OCI-LY3 (cell line): ENCODE measurements around the gene AKR7A2.

Source experiments
- H2AFZ ChIP-seq: fragments of 200-600, 300-600 bp; shearing (Covaris generic); 2 replicates; pipeline ENCODE4 v1.6.0; 2014; ENCODE audit warnings: antibody characterized with exemption, low read depth, low read length
- H3K27ac ChIP-seq: fragments of 200-600, 300-600 bp; sonication (generic); 2 replicates; pipeline ENCODE4 v1.5.1; 2014; ENCODE audit warnings: mild to moderate bottlenecking, low read length, moderate library complexity, mixed read lengths
- H3K27me3 ChIP-seq: fragments of 200-600, 300-600 bp; sonication (generic); 2 replicates; pipeline ENCODE4 v1.6.1; 2014; ENCODE audit warnings: low read depth, low read length, mixed read lengths
- H3K36me3 ChIP-seq: fragments of 200-600, 300-600 bp; sonication (generic); replicated peaks from 2 replicates; pipeline ENCODE3; 2014; ENCODE audit warnings: low read depth, low read length, mixed read lengths
- H3K4me1 ChIP-seq: fragments of 300-600, 200-600 bp; sonication (generic); 2 replicates; pipeline ENCODE4 v1.6.1; 2014; ENCODE audit warnings: low read length, mixed read lengths
- H3K4me2 ChIP-seq: fragments of 200-600, 300-600 bp; sonication (generic); 2 replicates; pipeline ENCODE4 v1.6.1; 2014; ENCODE audit warnings: low read length, mixed read lengths
- H3K4me3 ChIP-seq: fragments of 300-600, 200-600 bp; sonication (generic); 2 replicates; pipeline ENCODE4 v1.5.1; 2014; ENCODE audit warnings: antibody characterized with exemption, mild to moderate bottlenecking, low read length, moderate library complexity
- H3K79me2 ChIP-seq: fragments of 300-600, 200-600 bp; shearing (Covaris generic); 2 replicates; pipeline ENCODE4 v1.6.1; 2014; ENCODE audit warnings: mild to moderate bottlenecking, low read length, mixed read lengths
- H3K9ac ChIP-seq: fragments of 300-600, 200-600 bp; shearing (Covaris generic); 2 replicates; pipeline ENCODE4 v1.6.0; 2014; ENCODE audit warnings: mild to moderate bottlenecking, low read length, moderate library complexity
- H3K9me3 ChIP-seq: fragments of 200-600, 300-600 bp; shearing (Covaris generic); 2 replicates; pipeline ENCODE4 v1.6.1; 2014; ENCODE audit warnings: low read length, mixed read lengths; ENCODE audit not compliant: insufficient read depth
- H4K20me1 ChIP-seq: fragments of 200-600, 300-600 bp; sonication (generic); 2 replicates; pipeline ENCODE4 v1.6.1; 2016; ENCODE audit warnings: low read length, mixed read lengths; ENCODE audit not compliant: insufficient read depth
- EZH2phosphoT487 ChIP-seq: fragments of 200-600 bp; shearing (Covaris generic); IDR thresholded peaks from 2 replicates; pipeline ENCODE4 v1.6.1; 2018; ENCODE audit warnings: antibody characterized with exemption, mixed run types, low read depth
- TF ChIP-seq, protein P1 (sequence below): fragments of 200-600, 300-600 bp; sonication (generic); IDR thresholded peaks from 2 replicates; pipeline ENCODE4 v1.5.1; 2014; ENCODE audit warnings: antibody characterized with exemption, low read length, low read depth

The AKR7A2 gene

DNA sequence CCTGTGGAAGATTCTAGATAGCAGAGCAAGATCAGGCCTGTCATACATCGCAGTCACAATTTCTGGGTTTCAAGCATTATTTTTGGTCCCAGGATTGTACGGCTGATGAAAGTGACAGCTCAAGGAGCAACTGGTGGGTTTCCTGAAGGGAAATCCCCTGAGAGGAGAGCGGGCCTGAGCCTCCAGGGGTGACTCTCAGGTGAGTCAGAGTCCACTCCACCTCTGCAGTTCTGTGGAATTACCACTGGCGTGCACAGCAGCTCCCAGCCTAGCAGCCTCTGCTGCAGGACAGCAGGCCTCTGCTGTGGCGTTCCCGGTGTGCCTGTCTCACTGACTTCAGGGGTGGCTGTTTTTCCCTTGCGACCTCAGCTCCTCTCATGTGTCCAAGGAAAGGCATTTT lies 24.6 kb upstream of the AKR7A2 start:
- Histone ChIP-seq H3K9me3 (no peaks in the 10 kb centered on the region), H3K27ac (no peak overlapping the region), H3K4me3 (no peak overlapping the region), H3K4me1 (no peaks in the 10 kb centered on the region), H3K4me2 (no peak overlapping the region), H3K36me3 (no peaks in the 10 kb centered on the region), H4K20me1 (no peaks in the 10 kb centered on the region), H3K79me2 (no peaks in the 10 kb centered on the region), H3K27me3 (no peaks in the 10 kb centered on the region), H2AFZ (no peak overlapping the region), H3K9ac (no peak overlapping the region)
- TF ChIP-seq, protein P1, sequence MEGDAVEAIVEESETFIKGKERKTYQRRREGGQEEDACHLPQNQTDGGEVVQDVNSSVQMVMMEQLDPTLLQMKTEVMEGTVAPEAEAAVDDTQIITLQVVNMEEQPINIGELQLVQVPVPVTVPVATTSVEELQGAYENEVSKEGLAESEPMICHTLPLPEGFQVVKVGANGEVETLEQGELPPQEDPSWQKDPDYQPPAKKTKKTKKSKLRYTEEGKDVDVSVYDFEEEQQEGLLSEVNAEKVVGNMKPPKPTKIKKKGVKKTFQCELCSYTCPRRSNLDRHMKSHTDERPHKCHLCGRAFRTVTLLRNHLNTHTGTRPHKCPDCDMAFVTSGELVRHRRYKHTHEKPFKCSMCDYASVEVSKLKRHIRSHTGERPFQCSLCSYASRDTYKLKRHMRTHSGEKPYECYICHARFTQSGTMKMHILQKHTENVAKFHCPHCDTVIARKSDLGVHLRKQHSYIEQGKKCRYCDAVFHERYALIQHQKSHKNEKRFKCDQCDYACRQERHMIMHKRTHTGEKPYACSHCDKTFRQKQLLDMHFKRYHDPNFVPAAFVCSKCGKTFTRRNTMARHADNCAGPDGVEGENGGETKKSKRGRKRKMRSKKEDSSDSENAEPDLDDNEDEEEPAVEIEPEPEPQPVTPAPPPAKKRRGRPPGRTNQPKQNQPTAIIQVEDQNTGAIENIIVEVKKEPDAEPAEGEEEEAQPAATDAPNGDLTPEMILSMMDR, result no peak
- TF ChIP-seq EZH2phosphoT487, result no peak

DNA sequence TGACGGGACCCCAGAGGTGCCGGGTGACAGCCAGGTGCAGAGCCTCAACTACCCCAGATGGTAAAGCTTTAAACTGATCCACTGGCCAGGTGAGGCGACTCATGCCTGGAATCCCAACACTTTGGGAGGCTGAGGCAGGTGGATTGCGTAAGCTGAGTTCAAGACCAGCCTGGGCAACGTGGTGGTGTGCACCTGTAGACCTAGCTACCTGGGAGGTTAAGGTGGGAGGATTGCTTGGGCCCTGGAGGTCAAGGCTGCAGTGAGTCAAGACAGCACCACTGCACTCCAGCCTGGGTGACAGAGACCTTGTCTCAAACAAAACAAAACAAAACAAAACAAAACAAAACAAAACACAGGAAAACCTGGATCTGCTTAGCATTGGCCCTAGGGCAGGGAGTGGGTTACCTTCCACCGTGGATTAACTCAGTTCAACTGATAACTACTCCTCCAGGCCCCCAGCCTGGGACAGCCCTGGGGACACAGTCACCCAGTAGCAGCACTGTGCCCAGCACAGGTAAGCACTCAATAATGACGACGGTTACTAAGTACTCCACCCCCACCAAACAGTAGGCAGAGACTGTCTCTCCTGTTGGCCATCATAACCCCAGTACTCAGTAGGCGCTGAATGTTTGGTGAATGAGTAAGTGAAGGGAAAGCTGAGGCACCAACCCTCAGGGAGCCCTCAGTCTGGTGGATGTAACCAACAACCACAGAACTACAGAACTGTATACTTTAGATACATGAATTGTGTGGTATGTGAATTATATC lies 21.8 kb upstream of the AKR7A2 start:
- H2AFZ ChIP-seq, result no peak overlapping the region
- no peaks in the 10 kb centered on the region for H3K9me3 ChIP-seq
- no peak overlapping the region for H3K9ac ChIP-seq
- no peaks in the 10 kb centered on the region for H4K20me1 ChIP-seq
- H3K27ac ChIP-seq, result no peak overlapping the region
- H3K4me2 ChIP-seq, result no peak overlapping the region
- H3K4me3 ChIP-seq, result no peak overlapping the region
- H3K4me1 ChIP-seq, result no peaks in the 10 kb centered on the region
- no peaks in the 10 kb centered on the region for H3K36me3 ChIP-seq
- no peaks in the 10 kb centered on the region for H3K27me3 ChIP-seq
- H3K79me2 ChIP-seq, result no peaks in the 10 kb centered on the region
- TF ChIP-seq, protein P1, result no peak
- TF ChIP-seq EZH2phosphoT487, result no peak

GRCh38 chr1:19332832-19333231 lies 20.9 kb upstream of the AKR7A2 start:
- Histone ChIP-seq H3K4me2 (no peak overlapping the region), H3K79me2 (no peaks in the 10 kb centered on the region), H3K27ac (no peak overlapping the region), H3K4me1 (no peaks in the 10 kb centered on the region), H2AFZ (no peak overlapping the region), H3K36me3 (no peaks in the 10 kb centered on the region), H3K4me3 (no peak overlapping the region), H3K27me3 (no peaks in the 10 kb centered on the region), H4K20me1 (no peaks in the 10 kb centered on the region), H3K9me3 (no peaks in the 10 kb centered on the region), H3K9ac (no peak overlapping the region)
- TF ChIP-seq EZH2phosphoT487, result no peak
- TF ChIP-seq, protein P1, result no peak

DNA sequence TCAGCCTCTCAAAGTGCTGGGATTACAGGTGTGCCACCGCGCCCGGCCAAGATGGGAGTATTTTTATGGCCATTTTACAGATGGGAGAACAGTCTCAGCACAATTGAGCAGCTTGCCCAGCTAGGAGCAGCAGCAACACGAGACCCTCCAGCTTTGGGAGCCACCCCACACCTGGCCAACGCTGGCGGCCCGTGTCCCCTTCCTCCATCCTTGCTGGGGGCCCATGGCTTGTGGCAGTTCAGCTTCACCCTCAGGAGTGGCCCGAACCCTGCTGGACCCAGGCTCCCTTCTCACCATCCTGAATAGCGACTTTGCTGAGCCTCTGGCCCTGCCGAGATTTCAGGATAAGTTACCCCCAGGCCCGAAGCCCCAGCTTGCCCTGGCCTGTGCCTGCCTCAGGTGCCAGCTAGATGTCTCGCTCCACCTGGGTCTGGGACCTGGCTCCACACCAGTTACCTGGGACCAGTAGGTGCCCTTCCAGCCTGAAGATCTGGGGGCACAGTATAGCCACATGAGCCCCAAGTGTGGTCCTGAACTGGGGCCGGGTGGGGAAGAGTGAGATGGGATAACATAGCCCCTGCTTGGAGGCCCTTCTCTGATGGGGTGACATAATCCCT lies 19.4 kb upstream of the AKR7A2 start:
- H3K4me1 ChIP-seq, result no peaks in the 10 kb centered on the region
- no peak overlapping the region for H3K9ac ChIP-seq
- H3K4me3 ChIP-seq, result no peak overlapping the region
- H2AFZ ChIP-seq, result no peak overlapping the region
- H4K20me1 ChIP-seq, result no peaks in the 10 kb centered on the region
- no peaks in the 10 kb centered on the region for H3K79me2 ChIP-seq
- H3K27me3 ChIP-seq, result no peaks in the 10 kb centered on the region
- H3K27ac ChIP-seq, result no peak overlapping the region
- no peaks in the 10 kb centered on the region for H3K9me3 ChIP-seq
- no peak overlapping the region for H3K4me2 ChIP-seq
- H3K36me3 ChIP-seq, result no peaks in the 10 kb centered on the region
- TF ChIP-seq EZH2phosphoT487, result no peak
- TF ChIP-seq, protein P1, result no peak
